HK-2 (cell line): ENCODE results near the gene COL4A1.

Source experiments
- DNase-seq: peaks from one replicate; pipeline ENCODE4 v3.0.0-alpha.2; 2018; ENCODE audit not compliant: unreplicated experiment

COL4A1 gene

DNA sequence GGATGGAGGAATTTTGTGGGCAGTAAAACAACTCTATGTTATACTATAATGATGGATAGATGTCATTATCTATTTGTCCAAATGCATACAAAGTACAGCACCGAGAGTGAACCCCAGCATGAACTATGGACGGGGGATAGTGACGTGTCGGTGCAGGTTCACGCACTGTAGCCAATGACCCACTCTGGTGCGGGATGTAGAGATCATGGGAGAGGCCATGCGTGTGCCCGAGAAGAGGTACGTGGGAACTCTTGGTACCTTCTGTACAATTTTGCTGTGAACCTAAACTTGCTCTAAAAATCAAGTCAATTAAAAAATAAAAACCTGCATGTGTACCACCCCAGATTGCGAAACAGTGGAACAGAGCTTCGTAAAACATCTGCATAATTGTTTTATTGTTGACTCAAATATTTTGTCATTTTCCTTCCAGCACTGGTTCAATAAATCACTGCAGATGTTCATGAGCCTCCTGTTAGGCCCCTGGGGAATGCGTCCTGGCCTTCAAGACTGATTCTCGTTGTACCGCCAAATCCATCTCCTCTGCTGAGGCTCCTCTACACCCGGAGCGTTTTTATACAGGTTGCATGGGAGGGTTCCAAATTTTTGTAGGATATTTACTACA, 30.9 kb downstream of the COL4A1 start:
- DNase-seq, result no peak

- DNase-seq, result no peak
Observed at GRCh38 chr13:110274687-110275086, 32.3 kb downstream of the COL4A1 start.

DNA sequence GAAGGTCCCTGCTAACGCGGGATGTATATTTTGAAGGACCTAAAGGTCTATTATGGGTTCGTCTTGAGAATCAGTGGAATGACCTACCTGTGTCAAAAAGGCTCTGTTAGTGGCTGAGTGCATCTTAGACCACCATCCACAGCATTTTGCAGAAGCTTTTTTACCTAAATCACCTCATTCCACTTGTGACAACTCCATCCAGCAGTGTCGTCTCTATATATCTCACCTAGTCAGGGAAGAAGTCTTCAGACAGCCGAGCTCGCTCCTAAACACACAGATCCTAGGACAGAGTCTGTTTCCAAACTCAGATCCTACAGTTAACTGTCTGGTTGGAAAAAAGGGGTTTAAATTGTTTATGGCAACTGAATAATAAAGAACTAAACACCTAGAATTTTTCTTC, 33.7 kb downstream of the COL4A1 start:
- DNase-seq, result no peak

- no peak for DNase-seq
Observed at GRCh38 chr13:110272651-110273050, 34.3 kb downstream of the COL4A1 start.

GRCh38 chr13:110272227-110272626, 34.7 kb downstream of the COL4A1 start:
- DNase-seq, result no peak

GRCh38 chr13:110271313-110271712, 35.6 kb downstream of the COL4A1 start:
- no peak for DNase-seq

- no peak for DNase-seq
Observed at GRCh38 chr13:110270507-110270906, 36.5 kb downstream of the COL4A1 start.

- DNase-seq, result no peak
Observed at GRCh38 chr13:110269509-110270185, 37.3 kb downstream of the COL4A1 start.

DNA sequence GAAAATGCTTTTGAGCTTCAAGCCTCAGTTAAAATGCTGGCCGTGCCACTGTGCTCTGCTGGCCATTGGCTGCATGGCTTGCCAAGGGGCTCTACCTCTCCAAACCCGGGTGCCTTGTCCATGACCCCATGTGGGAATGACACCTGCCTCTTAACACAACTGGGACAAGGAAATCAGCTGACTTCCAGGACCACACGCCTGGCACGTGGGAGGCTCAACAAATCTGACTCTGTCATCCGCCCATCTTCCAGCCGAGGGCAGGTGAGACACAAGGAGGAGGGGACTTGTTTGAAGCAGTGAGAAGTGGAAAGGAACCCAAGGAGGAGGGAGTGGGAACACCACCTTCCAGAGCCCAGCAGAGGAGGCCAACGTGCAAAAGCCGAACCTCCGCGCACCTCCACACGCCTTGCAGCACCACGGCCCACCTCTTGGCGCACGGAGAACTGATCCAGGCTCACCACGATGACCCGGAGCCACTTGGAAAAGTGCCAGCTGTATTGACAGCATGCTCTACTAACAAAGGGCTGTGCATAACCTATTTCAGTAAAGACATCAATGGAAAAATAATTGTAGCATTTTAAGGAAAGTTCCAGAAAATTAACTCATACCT, 38.3 kb downstream of the COL4A1 start:
- DNase-seq, result no peak

GRCh38 chr13:110268061-110268460, 38.9 kb downstream of the COL4A1 start:
- DNase-seq, result no peak

- no peak for DNase-seq
Observed at GRCh38 chr13:110266983-110267382, 40.0 kb downstream of the COL4A1 start.

DNA sequence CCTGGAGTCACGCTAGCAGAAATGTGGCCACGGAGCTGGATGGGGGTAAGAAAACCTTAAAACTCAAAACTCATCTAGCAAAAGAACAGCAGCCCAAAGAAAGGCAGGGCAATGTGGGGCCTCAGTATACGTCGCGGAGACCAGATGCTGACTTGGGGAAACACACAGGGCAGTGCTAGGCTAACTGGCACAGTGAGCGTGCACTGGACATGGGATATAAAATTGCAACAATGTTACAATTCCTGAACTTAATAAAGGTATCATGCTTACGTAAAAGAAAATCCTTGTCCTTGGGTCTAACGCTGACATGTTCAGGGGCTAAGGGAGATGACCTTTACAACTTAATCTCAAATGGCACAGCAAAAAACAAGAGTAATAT, 40.5 kb downstream of the COL4A1 start:
- DNase-seq, result no peak

DNA sequence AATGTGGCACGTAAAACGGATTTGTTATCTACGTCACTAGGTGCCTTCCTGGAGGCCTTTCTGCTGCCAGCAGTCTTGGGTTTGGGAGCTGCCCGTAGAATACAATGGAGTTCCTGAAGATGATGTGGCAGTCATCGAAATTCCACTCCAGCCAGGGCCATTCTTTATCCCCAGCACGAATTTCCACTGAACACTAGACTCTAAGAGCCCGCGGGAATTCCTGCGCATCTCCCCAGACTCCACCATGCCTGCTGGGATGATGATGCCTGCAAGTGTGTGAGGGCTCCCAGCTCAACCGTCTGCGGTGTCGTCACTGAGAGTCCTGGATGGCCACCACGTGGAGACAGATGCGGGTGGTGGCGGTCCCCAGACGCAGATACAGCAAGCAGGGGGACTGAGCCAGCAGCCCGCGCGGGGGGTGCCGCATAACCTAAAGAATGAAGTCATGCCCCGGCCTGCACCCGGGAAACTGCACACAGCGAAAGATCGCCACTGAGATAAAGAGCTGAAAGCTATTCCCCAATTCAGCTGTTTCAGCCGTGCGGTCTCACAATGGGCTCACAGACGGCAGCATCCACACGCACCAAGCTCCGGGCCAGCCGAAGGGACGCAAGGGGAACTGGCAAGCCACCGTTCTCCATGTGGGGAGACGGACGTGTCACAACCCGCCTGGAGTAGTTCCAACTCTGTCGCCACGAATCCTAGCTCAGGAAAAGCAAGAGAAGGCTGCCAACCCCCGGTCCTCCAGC, 41.1 kb downstream of the COL4A1 start:
- DNase-seq, result no peak

DNA sequence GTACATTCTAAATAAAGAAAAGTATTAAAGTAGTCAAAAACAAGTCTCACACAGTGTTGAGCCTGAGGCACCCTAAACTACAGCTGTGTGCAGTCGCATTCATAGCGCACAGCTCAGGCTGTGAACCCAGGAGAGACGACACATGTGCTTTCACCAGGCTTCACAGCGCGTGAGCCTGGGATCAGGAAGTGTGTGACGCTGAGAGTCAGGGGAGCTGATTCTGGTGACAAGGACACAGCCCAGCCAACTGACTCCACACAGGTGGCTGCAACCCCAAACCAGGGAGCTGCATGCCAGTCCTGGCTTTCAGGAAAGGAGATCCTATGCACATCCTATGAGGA, 41.6 kb downstream of the COL4A1 start:
- DNase-seq, result no peak

DNA sequence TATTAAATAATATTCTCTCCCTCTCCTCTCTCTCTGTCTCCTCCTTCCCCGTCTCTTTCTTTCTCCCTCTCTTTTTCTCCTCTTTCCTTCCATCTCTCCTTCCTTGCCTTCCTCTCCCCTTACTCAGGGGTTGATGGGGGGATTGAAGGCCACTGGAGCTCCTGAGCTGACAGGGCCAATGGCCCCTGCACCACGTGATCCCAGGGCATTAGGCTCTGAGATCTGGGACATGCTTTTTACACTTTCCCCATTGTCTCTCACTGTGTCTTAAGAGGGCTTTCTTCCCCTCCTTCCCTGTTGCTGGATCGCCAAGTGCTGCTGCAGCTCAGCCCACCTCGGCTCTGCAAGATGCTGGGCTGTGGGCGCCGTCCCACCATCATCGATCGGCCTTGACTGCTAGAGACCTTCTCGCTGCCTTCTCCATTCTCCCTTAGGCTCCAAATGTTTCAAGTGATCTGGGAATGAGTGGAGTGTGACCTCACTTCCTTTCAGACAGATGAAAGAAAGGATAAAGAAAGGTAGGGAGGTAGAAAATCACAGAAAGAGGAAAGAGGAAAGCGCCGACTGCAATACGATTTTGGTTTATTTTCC, 42.2 kb downstream of the COL4A1 start:
- no peak for DNase-seq

DNA sequence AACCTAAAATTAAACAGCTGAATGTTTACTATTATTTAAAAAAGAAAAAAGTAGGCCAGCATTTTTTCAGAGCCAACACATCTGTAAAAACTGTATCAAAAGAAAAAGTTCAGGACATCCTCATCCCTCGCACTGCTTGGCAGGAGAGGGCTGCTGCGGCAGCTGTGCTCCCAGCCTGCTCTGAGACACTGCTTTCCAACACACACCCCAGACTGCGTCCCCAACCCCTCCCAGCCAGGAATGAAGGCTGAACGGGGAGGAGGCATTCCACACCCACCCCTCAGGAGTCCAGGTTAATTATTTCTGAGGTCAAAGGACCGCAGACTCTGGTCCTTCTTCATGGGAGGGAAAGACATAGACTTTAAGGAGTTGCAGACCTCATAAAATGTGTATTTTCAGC, 43.1 kb downstream of the COL4A1 start:
- DNase-seq, result no peak

DNA sequence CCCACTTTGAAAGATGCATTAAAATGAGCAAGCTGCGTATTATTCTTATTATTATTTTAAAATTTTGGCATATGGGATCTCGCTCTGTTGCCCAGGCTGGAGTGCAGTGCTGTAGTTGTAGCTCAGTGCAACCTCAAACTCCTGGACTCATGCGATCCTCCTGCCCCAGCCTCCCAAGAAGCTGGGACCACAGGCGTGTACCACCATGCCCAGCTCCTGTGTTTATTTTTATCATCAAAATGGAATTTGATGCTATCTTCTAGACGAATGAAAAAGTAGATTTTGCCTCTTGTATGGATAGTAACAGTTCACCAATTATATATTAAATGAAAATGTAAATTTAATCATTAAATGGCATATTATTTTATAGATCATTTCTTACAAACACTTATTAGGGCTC, 43.6 kb downstream of the COL4A1 start:
- no peak for DNase-seq

- DNase-seq, result no peak
Observed at GRCh38 chr13:110262508-110263291, 44.3 kb downstream of the COL4A1 start.

DNA sequence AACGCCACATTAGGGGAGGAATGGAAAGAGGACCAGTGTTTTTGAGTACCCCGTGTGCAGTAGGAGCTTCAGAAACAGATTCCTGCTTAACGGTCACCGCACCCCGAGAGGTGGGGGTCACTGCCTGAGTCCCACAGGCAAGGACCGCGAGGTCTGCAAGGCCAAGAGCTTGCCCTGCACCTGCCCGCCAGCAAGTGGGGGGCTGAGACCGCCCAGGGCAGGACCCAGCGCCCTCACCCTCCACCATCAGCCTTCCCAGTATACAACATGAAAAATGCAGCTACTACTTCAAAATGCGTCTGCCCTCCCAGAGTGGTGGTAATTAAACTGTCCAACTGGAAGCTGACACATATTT, 44.9 kb downstream of the COL4A1 start:
- DNase-seq, result no peak

DNA sequence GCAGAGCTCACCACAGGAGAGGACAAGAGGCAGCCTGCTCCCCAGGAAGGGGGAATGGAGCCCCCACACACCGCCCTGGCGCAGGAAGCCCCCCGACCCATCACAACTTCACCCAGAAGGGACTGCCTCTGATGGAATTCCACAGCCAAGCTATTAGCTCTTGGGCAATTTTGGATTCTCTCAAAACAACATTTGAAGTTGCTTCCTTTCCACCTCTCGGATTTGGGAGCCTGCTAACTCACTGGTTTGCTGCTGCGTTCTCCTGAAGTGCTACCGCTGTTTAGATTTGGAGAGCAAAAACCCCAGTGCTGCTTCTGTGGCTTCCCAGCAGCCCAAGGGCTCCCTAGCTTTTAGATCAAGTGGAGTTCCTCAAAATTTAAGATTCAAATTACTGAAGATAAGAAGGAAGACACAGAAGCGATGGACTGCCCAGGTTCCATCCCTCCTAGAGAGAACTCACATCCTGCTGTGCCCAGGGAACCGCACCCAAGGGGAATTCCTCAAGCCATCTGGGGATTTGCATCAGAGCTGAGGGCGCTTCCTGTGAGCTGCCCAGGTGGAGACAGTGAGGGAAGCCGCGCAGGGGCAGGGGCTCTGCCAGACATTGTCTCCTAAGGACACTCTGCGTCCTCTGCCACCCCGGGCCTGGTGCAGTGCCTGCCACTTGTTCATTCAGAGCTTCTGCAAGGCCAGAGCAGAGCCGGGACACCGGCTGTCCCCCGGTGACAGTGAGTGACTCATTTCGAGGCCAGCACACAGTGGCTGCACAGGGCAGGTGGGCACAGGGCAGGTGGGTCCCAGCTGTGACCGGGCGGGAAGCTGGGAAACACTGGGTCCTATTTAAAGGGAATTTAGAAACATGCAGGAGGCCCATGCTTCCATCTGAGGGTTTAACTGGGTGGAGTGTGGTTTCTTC, 45.5 kb downstream of the COL4A1 start:
- DNase-seq, result no peak

DNA sequence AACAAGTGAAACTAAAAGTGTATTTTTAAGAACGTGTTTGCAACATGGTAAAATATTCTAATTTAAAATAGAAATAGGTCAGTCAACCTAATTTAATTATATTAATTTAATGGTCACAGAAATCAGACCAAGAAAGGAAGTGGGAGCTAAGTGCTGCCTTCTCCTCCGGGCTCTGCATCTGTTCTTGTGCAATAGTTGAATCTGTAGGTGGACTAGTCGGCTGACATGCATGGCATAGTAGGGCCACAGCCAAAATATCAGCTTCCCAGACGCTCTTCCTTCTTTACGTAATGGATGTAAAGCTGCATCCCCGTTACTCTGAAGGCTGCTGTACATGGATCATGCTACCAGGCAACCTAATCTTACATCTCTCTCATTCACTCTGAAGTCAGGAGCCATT, 47.3 kb downstream of the COL4A1 start:
- no peak for DNase-seq
